AG09309 (cell line): Measurements from ENCODE around the gene KRTAP9-1.
"Not testable (repeated sequence)": the region's sequence is repeated elsewhere in the genome, so short reads cannot be mapped to it uniquely, and the experiment has no call there.

Experiments used
- DNase-seq: peaks from one replicate; pipeline ENCODE4 v3.0.0-alpha.2; 2010; ENCODE audit warnings: low read depth
- H3K4me3 ChIP-seq: 2 replicates; pipeline ENCODE4 v1.5.1; 2011; ENCODE audit warnings: mild to moderate bottlenecking, low read depth, low read length, moderate library complexity; ENCODE audit not compliant: control insufficient read depth
- TF ChIP-seq, protein P1 (sequence below): IDR thresholded peaks from 2 replicates; pipeline ENCODE4 v1.5.1; 2011; ENCODE audit warnings: mild to moderate bottlenecking, low read depth, low read length, inconsistent platforms; ENCODE audit not compliant: insufficient read depth, control insufficient read depth; ENCODE audit errors: missing control alignments

The KRTAP9-1 gene

DNA sequence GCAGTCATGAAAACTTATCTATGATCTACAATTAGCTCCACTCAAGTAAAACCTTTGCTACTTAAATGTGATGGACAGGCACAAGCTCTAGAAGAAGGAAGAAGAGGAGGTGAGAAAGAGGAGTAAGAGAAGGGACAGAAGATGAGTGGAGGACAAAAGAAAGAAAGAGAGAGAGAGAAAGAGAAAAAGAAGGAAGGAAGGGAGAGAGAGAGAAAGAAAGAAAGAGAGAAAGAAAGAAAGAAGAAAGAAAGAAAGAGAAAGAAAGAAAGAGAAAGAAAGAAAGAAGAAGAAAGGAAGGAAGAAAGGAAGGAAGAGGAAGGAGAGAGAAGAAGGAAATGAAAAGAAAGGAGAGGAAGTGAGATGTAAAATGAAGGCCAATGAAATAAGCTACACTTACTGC lies 40.4 kb downstream of the KRTAP9-1 start:
- no peak overlapping the region for H3K4me3 ChIP-seq
- no peak for DNase-seq
- TF ChIP-seq, protein P1, sequence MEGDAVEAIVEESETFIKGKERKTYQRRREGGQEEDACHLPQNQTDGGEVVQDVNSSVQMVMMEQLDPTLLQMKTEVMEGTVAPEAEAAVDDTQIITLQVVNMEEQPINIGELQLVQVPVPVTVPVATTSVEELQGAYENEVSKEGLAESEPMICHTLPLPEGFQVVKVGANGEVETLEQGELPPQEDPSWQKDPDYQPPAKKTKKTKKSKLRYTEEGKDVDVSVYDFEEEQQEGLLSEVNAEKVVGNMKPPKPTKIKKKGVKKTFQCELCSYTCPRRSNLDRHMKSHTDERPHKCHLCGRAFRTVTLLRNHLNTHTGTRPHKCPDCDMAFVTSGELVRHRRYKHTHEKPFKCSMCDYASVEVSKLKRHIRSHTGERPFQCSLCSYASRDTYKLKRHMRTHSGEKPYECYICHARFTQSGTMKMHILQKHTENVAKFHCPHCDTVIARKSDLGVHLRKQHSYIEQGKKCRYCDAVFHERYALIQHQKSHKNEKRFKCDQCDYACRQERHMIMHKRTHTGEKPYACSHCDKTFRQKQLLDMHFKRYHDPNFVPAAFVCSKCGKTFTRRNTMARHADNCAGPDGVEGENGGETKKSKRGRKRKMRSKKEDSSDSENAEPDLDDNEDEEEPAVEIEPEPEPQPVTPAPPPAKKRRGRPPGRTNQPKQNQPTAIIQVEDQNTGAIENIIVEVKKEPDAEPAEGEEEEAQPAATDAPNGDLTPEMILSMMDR: no peak

DNA sequence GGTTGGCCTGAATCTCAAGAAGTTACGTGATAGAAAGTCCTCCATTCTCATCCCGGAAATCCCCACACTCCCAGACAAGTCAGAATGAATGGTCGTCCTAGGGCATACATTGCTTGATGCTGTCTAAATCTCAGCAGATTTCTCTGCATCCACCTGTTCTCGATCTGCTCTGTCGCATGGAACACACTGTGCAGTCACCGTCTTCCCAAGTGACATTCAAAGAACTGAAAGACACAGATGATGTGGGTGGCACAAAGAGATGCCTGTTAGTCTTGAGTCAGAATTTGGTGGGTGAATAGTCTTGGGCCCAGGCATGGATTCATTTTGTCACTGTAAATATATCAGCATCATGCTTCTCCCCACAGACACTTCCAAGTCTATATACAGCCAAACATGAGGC lies 42.0 kb downstream of the KRTAP9-1 start:
- no peak overlapping the region for H3K4me3 ChIP-seq
- TF ChIP-seq, protein P1: no peak
- DNase-seq: no peak

DNA sequence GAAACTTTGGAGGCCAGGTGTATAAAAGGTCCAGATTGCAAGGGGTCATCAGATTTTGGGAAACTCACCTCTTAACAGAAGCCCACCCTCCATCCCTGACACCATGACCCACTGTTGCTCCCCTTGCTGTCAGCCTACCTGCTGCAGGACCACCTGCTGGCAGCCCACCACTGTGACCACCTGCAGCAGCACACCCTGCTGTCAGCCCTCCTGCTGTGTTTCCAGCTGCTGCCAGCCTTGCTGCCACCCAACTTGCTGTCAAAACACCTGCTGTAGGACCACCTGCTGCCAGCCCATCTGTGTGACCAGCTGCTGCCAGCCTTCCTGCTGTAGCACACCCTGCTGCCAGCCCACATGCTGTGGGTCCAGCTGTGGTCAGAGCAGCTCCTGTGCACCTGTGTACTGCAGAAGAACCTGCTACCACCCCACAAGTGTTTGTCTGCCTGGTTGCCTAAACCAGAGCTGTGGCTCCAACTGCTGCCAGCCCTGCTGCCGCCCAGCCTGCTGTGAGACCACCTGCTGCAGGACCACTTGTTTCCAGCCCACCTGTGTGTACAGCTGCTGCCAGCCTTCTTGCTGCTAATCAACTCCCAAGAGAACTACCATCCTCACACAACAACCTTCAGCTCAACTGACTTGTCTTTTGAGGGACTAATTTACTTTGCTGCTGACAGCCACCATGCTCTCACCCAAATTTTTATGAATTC lies 42.9 kb downstream of the KRTAP9-1 start, which contains the start of gene KRTAP9-3:
TSS of gene KRTAP9-3 (plus strand) at position 51 of the 707 bp plus-strand sequence. CDS start at position 104, 53 bp downstream.
- not testable (repeated sequence) for DNase-seq, H3K4me3 ChIP-seq

DNA sequence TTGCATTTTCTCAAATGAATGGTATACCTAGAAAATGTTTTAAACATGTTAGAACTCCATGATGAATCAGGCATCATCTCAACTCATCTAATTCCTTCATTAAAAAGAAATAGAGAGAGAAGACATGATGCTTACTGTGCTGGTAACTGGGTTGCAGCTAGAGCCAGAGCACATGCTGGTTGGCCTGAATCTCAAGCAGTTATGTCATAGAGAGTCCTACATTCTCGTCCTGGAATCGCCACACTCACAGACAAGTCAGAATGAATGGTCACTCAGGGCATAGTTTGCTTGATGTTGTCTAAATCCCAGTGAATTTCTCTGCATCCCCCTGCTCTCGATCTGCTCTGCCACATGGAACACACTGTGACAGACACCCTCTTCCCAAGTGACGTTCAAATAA lies 47.4 kb downstream of the KRTAP9-1 start:
- DNase-seq, H3K4me3 ChIP-seq: not testable (repeated sequence)

DNA sequence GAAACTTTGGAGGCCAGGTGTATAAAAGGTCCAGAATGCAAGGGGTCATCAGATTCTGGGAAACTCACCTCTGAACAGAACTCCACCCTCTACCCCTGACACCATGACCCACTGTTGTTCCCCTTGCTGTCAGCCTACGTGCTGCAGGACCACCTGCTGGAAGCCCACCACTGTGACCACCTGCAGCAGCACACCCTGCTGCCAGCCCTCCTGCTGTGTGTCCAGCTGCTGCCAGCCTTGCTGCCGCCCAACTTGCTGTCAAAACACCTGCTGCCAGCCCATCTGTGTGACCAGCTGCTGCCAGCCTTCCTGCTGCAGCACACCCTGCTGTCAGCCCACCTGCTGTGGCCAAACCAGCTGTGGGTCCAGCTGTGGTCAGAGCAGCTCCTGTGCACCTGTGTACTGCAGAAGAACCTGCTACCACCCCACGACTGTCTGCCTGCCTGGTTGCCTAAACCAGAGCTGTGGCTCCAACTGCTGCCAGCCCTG lies 48.3 kb downstream of the KRTAP9-1 start, which contains the start of gene KRTAP9-8:
TSS of gene KRTAP9-8 (plus strand) at position 51 of the 489 bp plus-strand sequence. CDS start at position 104, 53 bp downstream.
- not testable (repeated sequence) for DNase-seq, H3K4me3 ChIP-seq
